ENCODE data around the gene SGPL1.

GRCh38 chr10:70874061-70874460 is 58.3 kb downstream of the SGPL1 start:
- no peak for TF ChIP-seq TAF1 (IDR thresholded peaks at IDR 0.05; ENCODE audit: low read depth)
- TF ChIP-seq EP300 (IDR thresholded peaks at IDR 0.05; ENCODE audit: borderline replicate concordance) = no peak
- no peak for TF ChIP-seq EGR1 (IDR thresholded peaks at IDR 0.05)
- no peak for TF ChIP-seq YY1 (IDR thresholded peaks at IDR 0.05; ENCODE audit: low read depth)
- TF ChIP-seq MAX (IDR thresholded peaks at IDR 0.05) = no peak
- TF ChIP-seq TCF12 (IDR thresholded peaks at IDR 0.05; ENCODE audit: low read depth) = no peak
- TF ChIP-seq NFIC (IDR thresholded peaks at IDR 0.05) = no peak
- TF ChIP-seq TEAD4 (IDR thresholded peaks at IDR 0.05) = no peak
- no peak for TF ChIP-seq ZBTB7A (IDR thresholded peaks at IDR 0.05; ENCODE audit: low read depth)
- no peak for TF ChIP-seq RAD21 (IDR thresholded peaks at IDR 0.05; ENCODE audit: low read depth)
- TF ChIP-seq CEBPB (IDR thresholded peaks at IDR 0.05) = no peak
- TF ChIP-seq, protein P1, sequence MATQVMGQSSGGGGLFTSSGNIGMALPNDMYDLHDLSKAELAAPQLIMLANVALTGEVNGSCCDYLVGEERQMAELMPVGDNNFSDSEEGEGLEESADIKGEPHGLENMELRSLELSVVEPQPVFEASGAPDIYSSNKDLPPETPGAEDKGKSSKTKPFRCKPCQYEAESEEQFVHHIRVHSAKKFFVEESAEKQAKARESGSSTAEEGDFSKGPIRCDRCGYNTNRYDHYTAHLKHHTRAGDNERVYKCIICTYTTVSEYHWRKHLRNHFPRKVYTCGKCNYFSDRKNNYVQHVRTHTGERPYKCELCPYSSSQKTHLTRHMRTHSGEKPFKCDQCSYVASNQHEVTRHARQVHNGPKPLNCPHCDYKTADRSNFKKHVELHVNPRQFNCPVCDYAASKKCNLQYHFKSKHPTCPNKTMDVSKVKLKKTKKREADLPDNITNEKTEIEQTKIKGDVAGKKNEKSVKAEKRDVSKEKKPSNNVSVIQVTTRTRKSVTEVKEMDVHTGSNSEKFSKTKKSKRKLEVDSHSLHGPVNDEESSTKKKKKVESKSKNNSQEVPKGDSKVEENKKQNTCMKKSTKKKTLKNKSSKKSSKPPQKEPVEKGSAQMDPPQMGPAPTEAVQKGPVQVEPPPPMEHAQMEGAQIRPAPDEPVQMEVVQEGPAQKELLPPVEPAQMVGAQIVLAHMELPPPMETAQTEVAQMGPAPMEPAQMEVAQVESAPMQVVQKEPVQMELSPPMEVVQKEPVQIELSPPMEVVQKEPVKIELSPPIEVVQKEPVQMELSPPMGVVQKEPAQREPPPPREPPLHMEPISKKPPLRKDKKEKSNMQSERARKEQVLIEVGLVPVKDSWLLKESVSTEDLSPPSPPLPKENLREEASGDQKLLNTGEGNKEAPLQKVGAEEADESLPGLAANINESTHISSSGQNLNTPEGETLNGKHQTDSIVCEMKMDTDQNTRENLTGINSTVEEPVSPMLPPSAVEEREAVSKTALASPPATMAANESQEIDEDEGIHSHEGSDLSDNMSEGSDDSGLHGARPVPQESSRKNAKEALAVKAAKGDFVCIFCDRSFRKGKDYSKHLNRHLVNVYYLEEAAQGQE (IDR thresholded peaks at IDR 0.05; ENCODE audit: low read depth) = no peak

Data from Ishikawa (cell line).